H1 (cell line): Measurements from ENCODE around the gene DKK3. TPM values are rescaled to one million over a fixed set of nuclear protein-coding genes. Genes with fewer than 3 reads are reported as not detected.
A peak's percentile ranks its signal among the peaks of the same experiment; 100 is the strongest.

Source experiments
- CBX8 ChIP-seq: fragments of 300-800, 300-1000 bp; sonication (generic); IDR thresholded peaks from 2 replicates; pipeline ENCODE4 v1.7.1; 2016; ENCODE audit warnings: low read depth, low read length, borderline replicate concordance
- EZH2 ChIP-seq: fragments of 200-600 bp; sonication (generic); IDR thresholded peaks from 2 replicates; pipeline ENCODE4 v1.7.1; 2012; ENCODE audit warnings: low read depth, mild to moderate bottlenecking, moderate library complexity, low read length, inconsistent platforms; ENCODE audit not compliant: severe bottlenecking
- GABPA ChIP-seq: IDR thresholded peaks from 2 replicates; pipeline ENCODE4 v1.6.1; 2011; ENCODE audit warnings: mild to moderate bottlenecking, low read length, moderate library complexity, borderline replicate concordance; ENCODE audit not compliant: insufficient read depth
- POLR2A ChIP-seq, 2 experiments: IDR thresholded peaks; 1 replicate in 1 of 2; 2 replicates in 1 of 2; pipeline ENCODE4 v1.6.1; 2011; ENCODE audit warnings: low read depth in 2 of 2, low read length in 2 of 2, mild to moderate bottlenecking in 2 of 2; ENCODE audit errors: control extremely low read depth in 1 of 2
- TEAD4 ChIP-seq: IDR thresholded peaks from 2 replicates; pipeline ENCODE4 v1.6.1; 2012; ENCODE audit warnings: low read depth, low read length, inconsistent platforms, mixed read lengths
- polyA plus RNA-seq, 7 experiments: library from polyadenylated mRNA; depleted of rRNA in 3 of 7; stranded (reverse) in 5 of 7; unstranded in 2 of 7; fragments of >200 nt in 5 of 7; fragments of 200-250 nt in 2 of 7; gene quantifications; 1 replicate in 5 of 7; 2 replicates in 1 of 7; 4 replicates in 1 of 7; pipeline versions ENCODE4 v1.2.1 to v1.2.3, GENCODE V29; 2011 to 2013; ENCODE audit warnings: missing spikeins in 2 of 7, mixed read lengths in 2 of 7
- total RNA-seq: library from RNA; stranded (reverse); fragmentation: NEBNext Ultra II Directional; extraction: Animal tissue kit (Norgen Biotek cat#: 25700); gene quantifications from 2 replicates; pipeline ENCODE4 v1.2.1, GENCODE V29; 2021
- TF ChIP-seq, protein P1 (sequence below): IDR thresholded peaks from 2 replicates; pipeline ENCODE4 v1.6.1; 2012; ENCODE audit warnings: inconsistent platforms

The DKK3 gene
- total and polyA plus RNA-seq, 2 of the 8 experiments (the other 6 are each of a cell fraction or from before 2014, with no cell fraction given) = 30.0 to 40.1 TPM

GRCh38 chr11:12007769-12008737, at the start of gene DKK3 (continued):
- TF ChIP-seq GABPA (0 out of 2 replicates have a peak, but pooled peaks have one; percentile 20), EZH2 (peak; percentile 49), CBX8 (no peak), TEAD4 (0 out of 2 replicates have a peak, but pooled peaks have one; percentile 16), POLR2A (IDR thresholded peaks at IDR 0.05; ENCODE audit: control extremely low read depth in 1 of 2, low read depth in 2 of 2, low read length in 2 of 2) (0 out of 3 replicates have a peak, but pooled peaks of 1 of the 2 experiments have one; percentile 18)
- TF ChIP-seq, protein P1, sequence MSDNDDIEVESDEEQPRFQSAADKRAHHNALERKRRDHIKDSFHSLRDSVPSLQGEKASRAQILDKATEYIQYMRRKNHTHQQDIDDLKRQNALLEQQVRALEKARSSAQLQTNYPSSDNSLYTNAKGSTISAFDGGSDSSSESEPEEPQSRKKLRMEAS = 0 out of 2 replicates have a peak, but pooled peaks have one; percentile 29
- TF ChIP-seq, all 59 proteins: peak for 8
